GM18499 (cell line): ENCODE measurements around the gene GIPC1.

Experiments
- ATAC-seq: cut with Tn5 transposase; IDR thresholded peaks from one replicate; pipeline ENCODE4 v1.9.1; 2021; ENCODE audit warnings: moderate number of reproducible peaks; ENCODE audit not compliant: insufficient read depth, unreplicated experiment

Gene GIPC1

GRCh38 chr19:14496834-14497227, 904 bp upstream of the GIPC1 start:
- no peak for ATAC-seq

GRCh38 chr19:14495672-14496028, 277 bp downstream of the GIPC1 start:
- no peak for ATAC-seq

- ATAC-seq = no peak
Measured at GRCh38 chr19:14494910-14495671, 836 bp downstream of the GIPC1 start.

- no peak for ATAC-seq
Measured at GRCh38 chr19:14494411-14494810, 1.5 kb downstream of the GIPC1 start.

GRCh38 chr19:14492756-14493337, 3.1 kb downstream of the GIPC1 start:
- ATAC-seq = no peak

- no peak for ATAC-seq
Measured at GRCh38 chr19:14487370-14488125, 8.4 kb downstream of the GIPC1 start.

GRCh38 chr19:14482172-14482941, 13.6 kb downstream of the GIPC1 start:
- no peak for ATAC-seq

GRCh38 chr19:14480700-14481079, 15.2 kb downstream of the GIPC1 start:
- ATAC-seq = no peak

- no peak for ATAC-seq
Measured at GRCh38 chr19:14479975-14480699, 15.8 kb downstream of the GIPC1 start.

- ATAC-seq = no peak
Measured at GRCh38 chr19:14479309-14479974, 16.5 kb downstream of the GIPC1 start.

- no peak for ATAC-seq
Measured at GRCh38 chr19:14478113-14478545, 17.8 kb downstream of the GIPC1 start.

- ATAC-seq = no peak
Measured at GRCh38 chr19:14477418-14478112, 18.4 kb downstream of the GIPC1 start.

GRCh38 chr19:14476673-14477401, 19.1 kb downstream of the GIPC1 start:
- ATAC-seq = no peak

GRCh38 chr19:14476327-14476672, 19.6 kb downstream of the GIPC1 start:
- ATAC-seq = no peak

GRCh38 chr19:14475251-14476073, 20.5 kb downstream of the GIPC1 start, which contains the start of gene PTGER1:
Gene PTGER1 (minus strand): TSS chr19:14475354. CDS start chr19:14474320, 1,034 bp downstream.
- no peak for ATAC-seq

- no peak for ATAC-seq
Measured at GRCh38 chr19:14474827-14475226, 21.1 kb downstream of the GIPC1 start.

GRCh38 chr19:14473978-14474578, 21.8 kb downstream of the GIPC1 start:
- no peak for ATAC-seq
